T-helper 1 cell (primary cell): ENCODE results near the gene PKDREJ.

Source experiments
- DNase-seq, 5 donors: peaks; one replicate each; pipeline ENCODE4 v3.0.0-alpha.2; 2012 to 2020

PKDREJ gene

GRCh38 chr22:46262449-46263215 is 511 bp downstream of the PKDREJ start:
- DNase-seq: peak in 2 of 5 donors; percentile 5 to 38

GRCh38 chr22:46260038-46260437 is 3.1 kb downstream of the PKDREJ start:
- DNase-seq: no peak

GRCh38 chr22:46259374-46259773 is 3.8 kb downstream of the PKDREJ start:
- no peak for DNase-seq

- no peak for DNase-seq
Measured at GRCh38 chr22:46256358-46256958, 6.7 kb downstream of the PKDREJ start.

GRCh38 chr22:46251816-46252380 is 11.2 kb downstream of the PKDREJ start:
- peak in 1 of 5 donors; percentile 81 for DNase-seq

GRCh38 chr22:46251266-46251665 is 11.9 kb downstream of the PKDREJ start:
- no peak for DNase-seq

- no peak for DNase-seq
Measured at GRCh38 chr22:46250783-46251125, 12.4 kb downstream of the PKDREJ start.

GRCh38 chr22:46250035-46250782 is 12.9 kb downstream of the PKDREJ start, which contains the start of gene CDPF1:
Gene CDPF1, minus strand, starts transcription at chr22:46250293. Its CDS starts 2,009 bp downstream, at chr22:46248284.
- DNase-seq: peak; percentile 77 to 90 (median 85)

- DNase-seq: no peak
Measured at GRCh38 chr22:46247443-46247975, 15.6 kb downstream of the PKDREJ start.

- no peak for DNase-seq
Measured at GRCh38 chr22:46246178-46246577, 17.0 kb downstream of the PKDREJ start.

GRCh38 chr22:46245511-46245910 is 17.6 kb downstream of the PKDREJ start:
- no peak for DNase-seq

GRCh38 chr22:46244771-46245170 is 18.4 kb downstream of the PKDREJ start:
- DNase-seq: no peak

GRCh38 chr22:46242076-46242475 is 21.1 kb downstream of the PKDREJ start:
- DNase-seq: no peak

- DNase-seq: no peak
Measured at GRCh38 chr22:46241396-46242007, 21.6 kb downstream of the PKDREJ start.

- no peak for DNase-seq
Measured at GRCh38 chr22:46240907-46241306, 22.2 kb downstream of the PKDREJ start.

GRCh38 chr22:46240506-46240905 is 22.6 kb downstream of the PKDREJ start:
- no peak for DNase-seq

GRCh38 chr22:46240073-46240472 is 23.1 kb downstream of the PKDREJ start:
- DNase-seq: no peak

GRCh38 chr22:46239261-46240048 is 23.7 kb downstream of the PKDREJ start:
- peak in 1 of 5 donors; percentile 13 for DNase-seq

GRCh38 chr22:46238541-46238940 is 24.6 kb downstream of the PKDREJ start:
- no peak for DNase-seq

GRCh38 chr22:46237453-46238124 is 25.6 kb downstream of the PKDREJ start:
- no peak for DNase-seq

- DNase-seq: no peak
Measured at GRCh38 chr22:46234969-46235368, 28.2 kb downstream of the PKDREJ start.
